ENCODE results near the gene OR51I2. TPM values are rescaled to one million over a fixed set of nuclear protein-coding genes. Genes with fewer than 3 reads are reported as not detected.

OR51I2 gene
- total and polyA plus RNA-seq, 9 of the 15 experiments (the other 6 are each of a cell fraction or from before 2014, with no cell fraction given), result 0.06 to 0.61 (median 0.07) TPM; not detected in 6

- TF ChIP-seq, protein P1, sequence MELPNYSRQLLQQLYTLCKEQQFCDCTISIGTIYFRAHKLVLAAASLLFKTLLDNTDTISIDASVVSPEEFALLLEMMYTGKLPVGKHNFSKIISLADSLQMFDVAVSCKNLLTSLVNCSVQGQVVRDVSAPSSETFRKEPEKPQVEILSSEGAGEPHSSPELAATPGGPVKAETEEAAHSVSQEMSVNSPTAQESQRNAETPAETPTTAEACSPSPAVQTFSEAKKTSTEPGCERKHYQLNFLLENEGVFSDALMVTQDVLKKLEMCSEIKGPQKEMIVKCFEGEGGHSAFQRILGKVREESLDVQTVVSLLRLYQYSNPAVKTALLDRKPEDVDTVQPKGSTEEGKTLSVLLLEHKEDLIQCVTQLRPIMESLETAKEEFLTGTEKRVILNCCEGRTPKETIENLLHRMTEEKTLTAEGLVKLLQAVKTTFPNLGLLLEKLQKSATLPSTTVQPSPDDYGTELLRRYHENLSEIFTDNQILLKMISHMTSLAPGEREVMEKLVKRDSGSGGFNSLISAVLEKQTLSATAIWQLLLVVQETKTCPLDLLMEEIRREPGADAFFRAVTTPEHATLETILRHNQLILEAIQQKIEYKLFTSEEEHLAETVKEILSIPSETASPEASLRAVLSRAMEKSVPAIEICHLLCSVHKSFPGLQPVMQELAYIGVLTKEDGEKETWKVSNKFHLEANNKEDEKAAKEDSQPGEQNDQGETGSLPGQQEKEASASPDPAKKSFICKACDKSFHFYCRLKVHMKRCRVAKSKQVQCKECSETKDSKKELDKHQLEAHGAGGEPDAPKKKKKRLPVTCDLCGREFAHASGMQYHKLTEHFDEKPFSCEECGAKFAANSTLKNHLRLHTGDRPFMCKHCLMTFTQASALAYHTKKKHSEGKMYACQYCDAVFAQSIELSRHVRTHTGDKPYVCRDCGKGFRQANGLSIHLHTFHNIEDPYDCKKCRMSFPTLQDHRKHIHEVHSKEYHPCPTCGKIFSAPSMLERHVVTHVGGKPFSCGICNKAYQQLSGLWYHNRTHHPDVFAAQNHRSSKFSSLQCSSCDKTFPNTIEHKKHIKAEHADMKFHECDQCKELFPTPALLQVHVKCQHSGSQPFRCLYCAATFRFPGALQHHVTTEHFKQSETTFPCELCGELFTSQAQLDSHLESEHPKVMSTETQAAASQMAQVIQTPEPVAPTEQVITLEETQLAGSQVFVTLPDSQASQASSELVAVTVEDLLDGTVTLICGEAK (IDR thresholded peaks at IDR 0.05), result no peak
- TF ChIP-seq, protein P1 (CRISPR knock-in tag; IDR thresholded peaks at IDR 0.05), result no peak
- TF ChIP-seq ZNF212 (CRISPR knock-in tag; IDR thresholded peaks at IDR 0.05) (no peak), POLR2H (tag; IDR thresholded peaks at IDR 0.05; ENCODE audit: low read depth) (peak; percentile 98), SNRNP70 (optimal IDR thresholded peaks at IDR 0.05; ENCODE audit: low read depth, low read length) (no peak), NFYB (IDR thresholded peaks at IDR 0.05; ENCODE audit: extremely low read depth, insufficient read length) (no peak), NFE2 (IDR thresholded peaks at IDR 0.05; ENCODE audit: low read depth) (no peak), ATF3 (IDR thresholded peaks at IDR 0.05) (peak; percentile 38; the same call in 1 of the 2 replicates), ATF3 (CRISPR knock-in tag; conservative IDR thresholded peaks at IDR 0.05) (no peak), LARP7 (IDR thresholded peaks at IDR 0.05) (no peak), ARHGAP35 (IDR thresholded peaks at IDR 0.05; ENCODE audit: partially characterized antibody) (peak; percentile 95), KHSRP (IDR thresholded peaks at IDR 0.05) (no peak)
- TF ChIP-seq, protein P2, sequence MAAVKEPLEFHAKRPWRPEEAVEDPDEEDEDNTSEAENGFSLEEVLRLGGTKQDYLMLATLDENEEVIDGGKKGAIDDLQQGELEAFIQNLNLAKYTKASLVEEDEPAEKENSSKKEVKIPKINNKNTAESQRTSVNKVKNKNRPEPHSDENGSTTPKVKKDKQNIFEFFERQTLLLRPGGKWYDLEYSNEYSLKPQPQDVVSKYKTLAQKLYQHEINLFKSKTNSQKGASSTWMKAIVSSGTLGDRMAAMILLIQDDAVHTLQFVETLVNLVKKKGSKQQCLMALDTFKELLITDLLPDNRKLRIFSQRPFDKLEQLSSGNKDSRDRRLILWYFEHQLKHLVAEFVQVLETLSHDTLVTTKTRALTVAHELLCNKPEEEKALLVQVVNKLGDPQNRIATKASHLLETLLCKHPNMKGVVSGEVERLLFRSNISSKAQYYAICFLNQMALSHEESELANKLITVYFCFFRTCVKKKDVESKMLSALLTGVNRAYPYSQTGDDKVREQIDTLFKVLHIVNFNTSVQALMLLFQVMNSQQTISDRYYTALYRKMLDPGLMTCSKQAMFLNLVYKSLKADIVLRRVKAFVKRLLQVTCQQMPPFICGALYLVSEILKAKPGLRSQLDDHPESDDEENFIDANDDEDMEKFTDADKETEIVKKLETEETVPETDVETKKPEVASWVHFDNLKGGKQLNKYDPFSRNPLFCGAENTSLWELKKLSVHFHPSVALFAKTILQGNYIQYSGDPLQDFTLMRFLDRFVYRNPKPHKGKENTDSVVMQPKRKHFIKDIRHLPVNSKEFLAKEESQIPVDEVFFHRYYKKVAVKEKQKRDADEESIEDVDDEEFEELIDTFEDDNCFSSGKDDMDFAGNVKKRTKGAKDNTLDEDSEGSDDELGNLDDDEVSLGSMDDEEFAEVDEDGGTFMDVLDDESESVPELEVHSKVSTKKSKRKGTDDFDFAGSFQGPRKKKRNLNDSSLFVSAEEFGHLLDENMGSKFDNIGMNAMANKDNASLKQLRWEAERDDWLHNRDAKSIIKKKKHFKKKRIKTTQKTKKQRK (IDR thresholded peaks at IDR 0.05; ENCODE audit: borderline replicate concordance, low read depth, low read length), result no peak
Measured at GRCh38 chr11:5505363-5506048, 56.4 kb downstream of the OR51I2 start (continued).
